ES-I3 (cell line): Measurements from ENCODE around the gene SCO2.

Experiments
- H3K36me3 ChIP-seq: 2 replicates; pipeline ENCODE4 v1.6.1; 2013; ENCODE audit warnings: mild to moderate bottlenecking, low read length, control low read depth, moderate library complexity; ENCODE audit not compliant: insufficient read depth
- H3K4me1 ChIP-seq: 2 replicates; pipeline ENCODE4 v1.6.1; 2013; ENCODE audit warnings: mild to moderate bottlenecking, control low read depth, low read length; ENCODE audit not compliant: insufficient read depth
- H3K9ac ChIP-seq: 2 replicates; pipeline ENCODE4 v1.6.1; 2013; ENCODE audit warnings: low read depth, mild to moderate bottlenecking, low read length, moderate library complexity
- H3K9me3 ChIP-seq: 2 replicates; pipeline ENCODE4 v1.6.1; 2013; ENCODE audit warnings: mild to moderate bottlenecking, low read length, moderate library complexity; ENCODE audit not compliant: control insufficient read depth, insufficient read depth

Gene SCO2

GRCh38 chr22:50489363-50490243 is 35.8 kb downstream of the SCO2 start:
- Histone ChIP-seq H3K36me3 (no peaks in the 10 kb centered on the region), H3K9ac (no peak overlapping the region), H3K4me1 (no peaks in the 10 kb centered on the region), H3K9me3 (no peaks in the 10 kb centered on the region)

- Histone ChIP-seq H3K9ac (no peak overlapping the region), H3K36me3 (no peaks in the 10 kb centered on the region), H3K4me1 (no peaks in the 10 kb centered on the region), H3K9me3 (no peaks in the 10 kb centered on the region)
These were observed 36.5 kb downstream of the SCO2 start for GRCh38 chr22:50488886-50489285.

DNA sequence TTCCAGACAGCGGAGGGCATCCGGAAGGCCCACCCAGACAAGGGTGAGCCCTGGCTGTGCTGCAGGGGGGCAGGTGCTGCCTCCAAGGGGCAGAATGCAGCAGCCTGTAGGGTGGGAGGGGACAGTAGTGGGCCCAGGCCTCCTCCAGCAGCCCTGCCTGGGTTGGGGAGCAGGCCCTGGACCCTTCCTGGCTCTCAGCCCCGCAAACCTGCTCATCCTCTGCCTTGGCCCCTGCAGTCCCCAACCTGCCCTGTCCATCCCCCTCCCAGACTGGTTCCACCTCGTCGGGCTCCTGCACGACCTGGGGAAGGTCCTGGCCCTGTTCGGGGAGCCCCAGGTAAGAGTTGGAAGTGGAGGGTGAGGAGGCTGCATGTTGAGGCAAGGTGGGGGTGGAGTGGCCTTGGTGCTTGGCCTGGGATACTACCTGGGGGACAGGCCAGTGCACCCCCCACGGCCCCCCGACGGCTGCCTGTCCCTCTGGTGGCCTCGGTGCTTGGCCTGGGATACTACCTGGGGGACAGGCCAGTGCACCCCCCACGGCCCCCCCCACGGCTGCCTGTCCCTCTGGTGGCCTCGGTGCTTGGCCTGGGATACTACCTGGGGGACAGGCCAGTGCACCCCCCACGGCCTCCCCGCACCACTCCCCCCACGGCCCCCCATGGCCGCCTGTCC is 37.3 kb downstream of the SCO2 start:
- no peaks in the 10 kb centered on the region for H3K4me1 ChIP-seq
- no peak overlapping the region for H3K9ac ChIP-seq
- H3K9me3 ChIP-seq: no peaks in the 10 kb centered on the region
- H3K36me3 ChIP-seq: no peaks in the 10 kb centered on the region

DNA sequence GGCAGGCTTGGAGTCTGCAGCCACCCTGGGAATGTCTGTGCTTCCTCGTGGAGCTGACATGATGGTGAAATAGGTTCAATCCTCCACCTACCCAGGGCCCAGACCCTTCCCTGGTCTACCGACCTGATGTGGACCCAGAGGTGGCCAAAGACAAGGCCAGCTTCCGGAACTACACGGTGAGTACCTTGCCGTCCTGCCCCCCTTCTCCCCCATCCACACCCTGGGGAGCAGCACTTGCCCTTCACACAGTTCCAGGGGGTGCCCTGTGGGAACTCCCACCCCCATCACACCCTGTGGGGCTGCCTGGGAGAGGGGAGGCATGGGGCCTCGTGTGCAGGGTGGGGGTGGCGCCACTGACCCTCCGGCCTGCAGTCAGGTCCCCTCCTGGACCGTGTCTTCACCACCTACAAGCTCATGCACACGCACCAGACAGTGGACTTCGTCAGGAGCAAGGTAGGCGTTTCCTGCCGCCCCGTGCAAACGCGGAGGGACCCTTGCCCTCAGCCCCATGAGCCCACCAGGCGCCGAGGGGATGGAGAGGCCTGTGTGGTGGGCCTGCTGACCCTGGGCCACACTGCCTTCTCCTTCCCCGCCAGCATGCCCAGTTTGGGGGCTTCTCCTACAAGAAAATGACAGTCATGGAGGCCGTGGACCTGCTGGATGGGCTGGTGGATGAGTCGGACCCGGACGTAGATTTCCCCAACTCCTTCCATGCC is 38.0 kb downstream of the SCO2 start:
- Histone ChIP-seq H3K4me1 (no peaks in the 10 kb centered on the region), H3K9ac (no peak overlapping the region), H3K9me3 (no peaks in the 10 kb centered on the region)

GRCh38 chr22:50486561-50487289 is 38.7 kb downstream of the SCO2 start, which contains the start of gene MIOX:
Gene MIOX (plus strand): TSS chr22:50486859. CDS start chr22:50486898, 39 bp downstream.
- no peaks in the 10 kb centered on the region for H3K9me3 ChIP-seq
- H3K36me3 ChIP-seq: no peaks in the 10 kb centered on the region; the same call in 1 of the 2 replicates
- H3K4me1 ChIP-seq: no peaks in the 10 kb centered on the region
- H3K9ac ChIP-seq: no peak within 1 kb of the TSS

More for the DNA sequence above, 38.0 kb downstream of the SCO2 start:
- H3K36me3 ChIP-seq: no peaks in the 10 kb centered on the region; the same call in 1 of the 2 replicates

GRCh38 chr22:50485221-50486131 is 39.9 kb downstream of the SCO2 start:
- H3K9me3 ChIP-seq: no peaks in the 10 kb centered on the region
- no peaks in the 10 kb centered on the region for H3K4me1 ChIP-seq
- H3K9ac ChIP-seq: no peak overlapping the region
- H3K36me3 ChIP-seq: no peaks in the 10 kb centered on the region; the same call in 1 of the 2 replicates

GRCh38 chr22:50483977-50484853 is 41.2 kb downstream of the SCO2 start:
- Histone ChIP-seq H3K4me1 (no peaks in the 10 kb centered on the region), H3K9ac (no peak overlapping the region), H3K36me3 (no peaks in the 10 kb centered on the region; the same call in 1 of the 2 replicates), H3K9me3 (no peaks in the 10 kb centered on the region)

DNA sequence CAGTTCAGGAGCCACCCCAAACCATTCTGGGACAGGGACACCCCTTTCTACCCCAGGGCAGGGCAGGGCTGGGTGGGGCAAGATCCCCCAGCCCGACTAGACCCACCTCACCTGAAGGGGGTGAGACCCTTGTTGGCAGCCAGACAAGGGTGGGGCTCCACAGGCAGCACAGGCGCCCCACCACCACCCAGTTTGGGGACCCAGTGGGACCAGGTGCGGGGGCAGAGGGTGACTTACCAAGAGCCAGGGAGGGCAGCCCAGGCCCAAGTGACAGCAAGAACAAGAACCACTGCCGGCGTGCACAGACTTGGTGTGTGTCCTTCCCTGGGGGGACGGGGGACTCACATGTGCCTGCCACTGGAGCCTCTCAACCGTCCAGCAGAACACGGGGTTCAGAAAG is 41.8 kb downstream of the SCO2 start:
- Histone ChIP-seq H3K9me3 (no peaks in the 10 kb centered on the region), H3K9ac (no peak overlapping the region), H3K4me1 (no peaks in the 10 kb centered on the region), H3K36me3 (no peaks in the 10 kb centered on the region; the same call in 1 of the 2 replicates)

DNA sequence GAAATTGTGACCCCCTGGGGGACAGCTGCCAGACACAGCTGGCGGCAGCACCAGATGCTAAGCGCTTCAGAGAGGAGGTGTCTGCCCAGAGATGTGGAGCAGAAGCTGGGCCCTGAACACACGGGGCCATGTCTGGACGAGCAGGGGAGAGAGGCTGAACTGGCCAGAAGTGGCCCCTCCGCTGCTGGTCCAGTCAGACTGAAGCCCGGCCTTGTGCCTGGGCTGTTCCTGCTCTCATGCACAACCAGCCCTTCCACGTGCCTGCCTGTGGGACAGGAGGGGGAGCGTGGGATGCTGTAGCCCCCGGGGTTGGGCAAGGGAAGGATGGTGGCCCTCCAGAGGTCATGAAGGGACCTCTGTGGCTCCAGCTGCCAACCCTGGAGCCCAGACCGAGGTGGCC is 42.3 kb downstream of the SCO2 start:
- Histone ChIP-seq H3K36me3 (no peaks in the 10 kb centered on the region; the same call in 1 of the 2 replicates), H3K4me1 (no peaks in the 10 kb centered on the region), H3K9me3 (no peaks in the 10 kb centered on the region), H3K9ac (no peak overlapping the region)

DNA sequence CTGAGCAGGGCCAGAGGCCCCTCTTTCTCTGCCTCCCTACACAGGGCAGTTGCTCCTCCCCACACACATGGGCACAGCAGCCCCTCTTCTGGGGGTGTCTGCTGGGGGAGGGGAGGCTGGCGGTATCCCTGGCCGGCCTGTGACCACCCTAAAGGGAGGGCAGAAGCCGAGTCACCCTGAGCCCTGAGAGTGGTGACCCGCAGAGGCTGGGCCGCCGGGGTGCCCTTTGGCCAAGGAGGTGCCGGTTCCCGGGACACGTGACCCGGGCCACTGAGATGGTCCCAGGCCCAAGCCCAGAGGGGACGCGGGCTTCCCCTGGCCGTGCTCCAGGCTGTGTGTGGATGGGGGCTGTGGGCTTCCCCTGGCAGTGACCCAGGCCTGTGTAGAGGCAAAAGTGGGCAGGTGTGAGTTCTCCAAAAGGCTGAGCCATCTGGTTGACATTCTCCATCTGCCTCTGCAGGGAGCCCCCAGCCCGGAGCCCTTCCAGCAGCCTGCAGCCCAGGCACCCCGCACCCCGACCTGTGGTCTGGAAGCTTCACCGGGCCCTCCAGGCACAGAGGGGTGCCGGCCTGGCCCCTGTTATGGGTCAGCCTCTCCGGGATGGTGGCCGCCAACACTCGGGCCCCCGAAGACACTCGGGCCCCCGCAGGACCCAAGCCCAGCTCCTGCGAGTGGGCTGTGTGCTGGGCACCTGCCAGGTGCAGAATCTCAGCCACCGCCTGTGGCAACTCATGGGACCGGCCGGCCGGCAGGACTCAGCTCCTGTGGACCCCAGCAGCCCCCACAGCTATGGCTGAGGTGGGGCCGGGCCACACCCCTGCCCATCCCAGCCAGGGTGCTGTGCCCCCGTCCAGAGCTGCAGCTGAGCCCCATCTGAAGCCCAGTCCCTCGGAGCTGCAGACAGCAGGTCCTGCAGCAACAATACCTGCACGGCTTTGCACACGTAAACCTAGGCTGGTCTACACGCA is 43.0 kb downstream of the SCO2 start:
- H3K9ac ChIP-seq: peak overlapping the region; percentile 57

DNA sequence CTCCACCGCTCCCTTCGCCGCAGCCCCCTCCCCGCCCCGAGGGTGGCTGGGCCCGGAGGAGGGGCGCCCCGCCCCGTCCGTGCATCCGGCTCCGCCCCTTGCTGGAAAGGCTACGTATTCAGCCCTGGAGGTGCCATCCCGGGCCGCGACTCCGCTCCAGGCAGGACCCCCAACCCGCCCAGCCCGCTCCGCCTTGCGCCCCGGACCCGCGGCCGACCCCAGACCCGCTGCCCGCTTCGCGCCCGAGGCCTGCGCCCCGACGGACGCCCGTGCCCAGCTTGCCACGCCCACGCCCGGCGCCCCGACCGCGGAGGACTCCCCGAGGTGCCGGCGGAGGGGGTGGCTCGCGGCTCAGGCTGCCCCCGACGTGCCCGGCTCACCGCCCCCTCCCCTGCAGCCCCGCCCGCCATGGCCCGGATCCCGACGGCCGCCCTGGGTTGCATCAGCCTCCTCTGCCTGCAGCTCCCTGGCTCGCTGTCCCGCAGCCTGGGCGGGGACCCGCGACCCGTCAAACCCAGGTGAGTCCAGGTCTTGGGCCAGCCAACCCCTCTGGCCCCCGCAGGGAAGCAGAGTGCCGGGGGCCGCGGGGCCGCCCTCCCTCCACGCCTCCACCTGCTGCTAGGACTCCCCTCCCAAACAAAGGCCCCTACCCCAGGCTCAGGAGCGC is 43.8 kb downstream of the SCO2 start, which contains the start of gene ADM2:
ADM2 (plus strand) TSS at position 104 of the 667 bp plus-strand sequence; CDS start at position 409, 305 bp downstream.
- Histone ChIP-seq H3K36me3 (no peaks in the 10 kb centered on the region; the same call in 1 of the 2 replicates), H3K4me1 (peaks cover 7% of the 10 kb centered on the region; the same call in 1 of the 2 replicates), H3K9ac (peak within 1 kb of the TSS; percentile 57), H3K9me3 (no peaks in the 10 kb centered on the region)

More for the DNA sequence above, 43.0 kb downstream of the SCO2 start:
- Histone ChIP-seq H3K36me3 (no peaks in the 10 kb centered on the region; the same call in 1 of the 2 replicates), H3K4me1 (no peaks in the 10 kb centered on the region), H3K9me3 (no peaks in the 10 kb centered on the region)
